Brain microvascular endothelial cell (primary cell): Measurements from ENCODE around the gene TXNDC2.

Experiments used
- DNase-seq: peaks from one replicate; pipeline ENCODE4 v3.0.0-alpha.2; 2020
- H3K27ac ChIP-seq: fragments of 250-450 bp; sonication (Bioruptor Pico); 2 replicates; pipeline ENCODE4 v1.5.1; 2020; ENCODE audit warnings: mild to moderate bottlenecking, moderate library complexity
- H3K27me3 ChIP-seq: fragments of 250-450 bp; sonication (Bioruptor Pico); replicated peaks from 2 replicates; pipeline ENCODE4 v1.5.1; 2020; ENCODE audit warnings: mild to moderate bottlenecking
- H3K36me3 ChIP-seq: fragments of 250-450 bp; sonication (Bioruptor Pico); replicated peaks from 2 replicates; pipeline ENCODE4 v1.5.1; 2020; ENCODE audit warnings: mild to moderate bottlenecking
- H3K4me3 ChIP-seq: 2 replicates; pipeline ENCODE4 v1.5.1; 2011; ENCODE audit warnings: low read depth, mild to moderate bottlenecking, control low read depth, low read length, moderate library complexity
- in situ Hi-C: cut with HindIII; loops from 2 replicates; pipeline ENCODE4 v1.10.0; 2017; ENCODE audit warnings: low sequenced_read_pairs, low pct_ligation_motif_present
- TF ChIP-seq, protein P1 (sequence below): IDR thresholded peaks from 2 replicates; pipeline ENCODE4 v1.5.1; 2011; ENCODE audit warnings: low read depth, mild to moderate bottlenecking, moderate library complexity, low read length, control low read depth, inconsistent platforms; ENCODE audit errors: missing control alignments

TXNDC2 gene

DNA sequence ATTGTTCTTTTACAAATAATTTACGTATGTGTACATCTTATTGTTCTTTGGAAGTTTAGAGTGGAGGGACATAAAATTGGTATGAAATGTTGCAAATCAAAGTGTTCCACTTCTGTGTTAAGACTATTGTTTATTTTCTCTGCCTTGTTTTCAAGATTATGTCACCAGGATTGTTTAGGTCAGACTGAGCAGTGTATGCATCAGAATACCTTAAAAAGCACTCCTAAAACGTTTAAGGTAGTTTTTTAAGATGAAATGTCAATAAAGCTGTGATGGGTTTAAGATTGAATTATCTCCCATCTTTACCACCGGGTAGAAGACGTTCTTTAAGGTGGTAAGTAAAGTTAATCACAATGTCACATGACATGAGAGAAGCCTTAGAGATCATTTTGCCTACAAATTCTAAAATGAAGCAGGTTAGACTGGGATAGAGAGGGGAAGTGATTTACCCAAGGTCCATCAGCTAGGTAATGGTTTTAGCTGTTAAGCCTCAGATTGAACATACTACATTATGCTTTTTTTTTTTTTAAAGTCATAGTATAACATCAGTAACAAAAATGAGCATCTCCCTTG is 38.7 kb downstream of the TXNDC2 start:
- TF ChIP-seq, protein P1, sequence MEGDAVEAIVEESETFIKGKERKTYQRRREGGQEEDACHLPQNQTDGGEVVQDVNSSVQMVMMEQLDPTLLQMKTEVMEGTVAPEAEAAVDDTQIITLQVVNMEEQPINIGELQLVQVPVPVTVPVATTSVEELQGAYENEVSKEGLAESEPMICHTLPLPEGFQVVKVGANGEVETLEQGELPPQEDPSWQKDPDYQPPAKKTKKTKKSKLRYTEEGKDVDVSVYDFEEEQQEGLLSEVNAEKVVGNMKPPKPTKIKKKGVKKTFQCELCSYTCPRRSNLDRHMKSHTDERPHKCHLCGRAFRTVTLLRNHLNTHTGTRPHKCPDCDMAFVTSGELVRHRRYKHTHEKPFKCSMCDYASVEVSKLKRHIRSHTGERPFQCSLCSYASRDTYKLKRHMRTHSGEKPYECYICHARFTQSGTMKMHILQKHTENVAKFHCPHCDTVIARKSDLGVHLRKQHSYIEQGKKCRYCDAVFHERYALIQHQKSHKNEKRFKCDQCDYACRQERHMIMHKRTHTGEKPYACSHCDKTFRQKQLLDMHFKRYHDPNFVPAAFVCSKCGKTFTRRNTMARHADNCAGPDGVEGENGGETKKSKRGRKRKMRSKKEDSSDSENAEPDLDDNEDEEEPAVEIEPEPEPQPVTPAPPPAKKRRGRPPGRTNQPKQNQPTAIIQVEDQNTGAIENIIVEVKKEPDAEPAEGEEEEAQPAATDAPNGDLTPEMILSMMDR, result no peak
- Histone ChIP-seq H3K36me3 (no peaks in the 10 kb centered on the region), H3K27ac (no peak overlapping the region), H3K27me3 (no peaks in the 10 kb centered on the region), H3K4me3 (no peak overlapping the region)
- in situ Hi-C loops, result no loop called here
- DNase-seq, result no peak

GRCh38 chr18:9925369-9925768 is 39.6 kb downstream of the TXNDC2 start:
- in situ Hi-C loops, result no loop called here
- no peak overlapping the region for H3K4me3 ChIP-seq
- no peaks in the 10 kb centered on the region for H3K27me3 ChIP-seq
- TF ChIP-seq, protein P1, result no peak
- H3K27ac ChIP-seq, result no peak overlapping the region
- H3K36me3 ChIP-seq, result no peaks in the 10 kb centered on the region
- no peak for DNase-seq

GRCh38 chr18:9925795-9926194 is 40.0 kb downstream of the TXNDC2 start:
- no peak for DNase-seq
- Histone ChIP-seq H3K27ac (no peak overlapping the region), H3K4me3 (no peak overlapping the region), H3K27me3 (no peaks in the 10 kb centered on the region), H3K36me3 (no peaks in the 10 kb centered on the region)
- in situ Hi-C loops, result no loop called here
- TF ChIP-seq, protein P1, result no peak

GRCh38 chr18:9926223-9926894 is 40.6 kb downstream of the TXNDC2 start:
- Histone ChIP-seq H3K36me3 (no peaks in the 10 kb centered on the region), H3K27me3 (no peaks in the 10 kb centered on the region), H3K27ac (no peak overlapping the region), H3K4me3 (no peak overlapping the region)
- TF ChIP-seq, protein P1, result no peak
- DNase-seq, result no peak
- in situ Hi-C loops, result no loop called here

DNA sequence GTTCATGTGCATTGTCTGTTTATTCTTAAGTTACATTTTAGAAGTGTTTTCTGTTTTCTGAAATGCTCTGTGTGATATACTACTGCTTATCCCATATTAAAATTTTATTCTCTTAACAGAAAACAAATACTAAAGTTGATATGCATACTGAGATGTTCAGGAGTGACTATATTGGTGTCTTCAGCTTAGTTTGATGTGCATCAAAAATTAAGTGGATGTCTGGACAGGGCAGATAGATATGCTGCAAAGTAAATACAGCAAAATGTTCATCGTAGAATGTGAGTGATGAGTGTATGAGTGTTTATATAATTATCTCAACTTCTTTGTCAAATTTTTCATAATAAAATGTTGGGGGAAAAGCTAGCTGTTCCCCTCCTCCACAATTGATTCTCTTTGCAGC is 41.2 kb downstream of the TXNDC2 start:
- no peaks in the 10 kb centered on the region for H3K27me3 ChIP-seq
- TF ChIP-seq, protein P1, result no peak
- in situ Hi-C loops, result no loop called here
- no peak overlapping the region for H3K27ac ChIP-seq
- no peak for DNase-seq
- no peak overlapping the region for H3K4me3 ChIP-seq
- no peaks in the 10 kb centered on the region for H3K36me3 ChIP-seq

- no peak overlapping the region for H3K27ac ChIP-seq
- in situ Hi-C loops, result no loop called here
- H3K36me3 ChIP-seq, result peaks cover 1% of the 10 kb centered on the region
Measured at GRCh38 chr18:9927392-9928063, 41.8 kb downstream of the TXNDC2 start.

More at GRCh38 chr18:9927392-9928063, 41.8 kb downstream of the TXNDC2 start:
- DNase-seq, result no peak
- TF ChIP-seq, protein P1, result no peak
- no peak overlapping the region for H3K4me3 ChIP-seq
- H3K27me3 ChIP-seq, result no peaks in the 10 kb centered on the region
